ENCODE measurements around the gene INIP. TPM values are rescaled to one million over a fixed set of nuclear protein-coding genes. Genes with fewer than 3 reads are reported as not detected.

The INIP gene
- total RNA-seq, 1 experiment from 2014 or later = 16.0 TPM

- no peak overlapping the region for H3K4me3 Mint-ChIP-seq
- H3K36me3 Mint-ChIP-seq = no peaks in the 10 kb centered on the region
- H3K4me1 Mint-ChIP-seq = peaks cover 18% of the 10 kb centered on the region
- TF ChIP-seq STAT6 (CRISPR knock-in tag; conservative IDR thresholded peaks at IDR 0.05; ENCODE audit: low read depth) (no peak), MAX (CRISPR knock-in tag; IDR thresholded peaks at IDR 0.05) (no peak), E2F1 (CRISPR knock-in tag; IDR thresholded peaks at IDR 0.05) (no peak), ZNF671 (CRISPR knock-in tag; IDR thresholded peaks at IDR 0.05) (no peak)
- ChIA-PET POLR2A (no interaction called here), CTCF (no interaction called here)
- ATAC-seq = no peak
- peaks cover 6% of the 10 kb centered on the region for H3K27me3 Mint-ChIP-seq (ENCODE audit: low read depth)
- H3K9me3 Mint-ChIP-seq = no peaks in the 10 kb centered on the region
- DNase-seq (ENCODE audit: low spot score) = no peak
- H3K27ac Mint-ChIP-seq = no peak overlapping the region; the same call in 1 of the 2 replicates
These were observed 36.7 kb upstream of the INIP start for GRCh38 chr9:112754578-112754977.

- Mint-ChIP-seq H3K4me3 (no peak overlapping the region), H3K4me1 (peaks cover 22% of the 10 kb centered on the region), H3K36me3 (no peaks in the 10 kb centered on the region), H3K27me3 (ENCODE audit: low read depth) (peaks cover 10% of the 10 kb centered on the region), H3K9me3 (no peaks in the 10 kb centered on the region), H3K27ac (no peak overlapping the region)
- ATAC-seq (no peak), DNase-seq (ENCODE audit: low spot score) (no peak)
- TF ChIP-seq MYBL2 (CRISPR knock-in tag; IDR thresholded peaks at IDR 0.05) (no peak), FOXP4 (CRISPR knock-in tag; IDR thresholded peaks at IDR 0.05) (no peak), EMX1 (CRISPR knock-in tag; IDR thresholded peaks at IDR 0.05) (no peak), ZSCAN18 (CRISPR knock-in tag; IDR thresholded peaks at IDR 0.05) (no peak), NR2C2 (CRISPR knock-in tag; IDR thresholded peaks at IDR 0.05) (no peak), CBFB (CRISPR knock-in tag; IDR thresholded peaks at IDR 0.05; ENCODE audit: low read depth) (no peak)
- CTCF ChIA-PET = no interaction called here
- POLR2A ChIA-PET = no interaction called here
These were observed 35.8 kb upstream of the INIP start for GRCh38 chr9:112753725-112754124.

GRCh38 chr9:112752334-112753125 is 34.6 kb upstream of the INIP start:
- no peaks in the 10 kb centered on the region for H3K9me3 Mint-ChIP-seq
- CTCF ChIA-PET = interaction anchor here (2.2 to 2.3 kb wide), 2 partner anchors 41 to 67 kb away, joined by 7 to 12 read pairs; no protein-coding TSS in a partner anchor

More at GRCh38 chr9:112752334-112753125, 34.6 kb upstream of the INIP start:
- H3K4me3 Mint-ChIP-seq = peak overlapping the region; percentile 82
- H3K27ac Mint-ChIP-seq = no peak overlapping the region; the same call in 1 of the 2 replicates
- DNase-seq (ENCODE audit: low spot score) (no peak), ATAC-seq (no peak)
- POLR2A ChIA-PET = no interaction called here
- H3K4me1 Mint-ChIP-seq = peaks cover 22% of the 10 kb centered on the region
- TF ChIP-seq NFATC4 (CRISPR knock-in tag; IDR thresholded peaks at IDR 0.05) (no peak), MYBL2 (CRISPR knock-in tag; IDR thresholded peaks at IDR 0.05) (no peak), ZBTB43 (CRISPR knock-in tag; IDR thresholded peaks at IDR 0.05) (no peak), ZNF121 (CRISPR knock-in tag; IDR thresholded peaks at IDR 0.05) (peak; percentile 93)
- no peaks in the 10 kb centered on the region for H3K36me3 Mint-ChIP-seq
- peaks cover 10% of the 10 kb centered on the region for H3K27me3 Mint-ChIP-seq (ENCODE audit: low read depth)
